Femur (tissue), 1 donor: Measurements from ENCODE around the gene RNF180.
"Not testable (repeated sequence)": the region's sequence is repeated elsewhere in the genome, so short reads cannot be mapped to it uniquely, and the experiment has no call there.

Experiments
- DNase-seq: peaks from one replicate; pipeline ENCODE4 v3.0.0-alpha.2; 2017

Gene RNF180

DNA sequence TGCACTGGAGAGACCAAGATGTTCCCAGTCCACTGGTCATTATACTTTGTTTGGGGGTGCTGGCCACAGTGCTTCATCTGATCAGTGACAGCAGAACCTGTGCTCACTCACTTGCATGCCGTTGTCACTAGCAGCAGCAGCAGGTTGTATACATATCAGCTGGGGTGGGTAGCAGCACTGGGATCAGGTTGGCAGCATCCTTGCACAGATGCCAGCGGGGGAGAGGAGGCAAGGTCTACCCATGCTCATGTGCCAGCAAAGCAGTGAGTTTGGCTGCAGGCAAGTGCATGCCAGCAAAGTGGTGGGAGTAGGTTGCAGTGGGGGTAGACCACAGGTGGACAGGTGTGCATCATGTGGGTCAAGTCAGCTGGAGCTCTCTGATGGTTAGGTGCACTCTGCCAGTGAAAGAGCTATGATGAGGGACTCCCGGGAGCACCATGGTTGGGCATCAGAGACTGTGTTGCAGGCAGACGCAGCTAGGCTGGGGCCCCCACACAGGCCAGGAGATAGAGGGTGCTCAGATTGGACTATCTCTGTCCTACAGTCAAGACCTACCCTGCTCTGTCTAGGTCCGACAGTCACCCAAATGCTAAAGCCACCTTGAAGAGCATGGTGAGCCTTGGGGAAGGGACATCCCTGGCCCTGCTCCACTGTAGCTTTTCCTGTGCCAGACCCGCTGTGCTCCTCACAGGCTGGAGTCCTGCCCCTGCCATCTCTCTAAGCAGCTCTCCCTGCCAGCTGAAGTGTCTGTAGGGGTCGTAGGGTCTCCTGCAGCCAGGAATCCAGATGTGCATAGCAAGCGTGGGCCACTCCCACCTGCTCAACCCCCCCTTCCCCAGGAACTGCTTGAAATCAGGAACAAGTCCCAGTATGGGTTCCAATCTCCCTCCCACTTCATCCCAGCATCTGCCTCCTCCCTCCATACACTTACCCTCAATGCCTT is 119.8 kb downstream of the RNF180 start:
- DNase-seq: no peak

DNA sequence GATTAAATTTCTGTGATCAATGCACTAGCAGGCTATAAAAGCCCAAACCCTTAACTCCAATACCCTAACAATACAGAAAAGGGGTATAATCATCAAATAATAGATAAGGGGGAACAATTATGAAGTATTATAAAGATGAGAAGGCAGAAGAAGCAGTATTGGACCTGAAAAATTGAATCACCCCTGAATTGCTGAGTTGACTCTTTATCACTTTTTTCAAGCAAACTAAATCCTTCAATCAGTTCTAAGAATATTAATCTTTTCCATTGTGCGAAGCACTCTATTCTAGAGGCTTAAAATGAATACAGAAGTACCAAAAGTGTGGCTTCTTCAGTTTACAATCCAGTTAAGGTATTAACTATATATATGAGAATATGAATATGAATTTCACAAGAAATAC is 120.7 kb downstream of the RNF180 start:
- no peak for DNase-seq

GRCh38 chr5:64288496-64288895 is 122.9 kb downstream of the RNF180 start:
- not testable (repeated sequence) for DNase-seq

GRCh38 chr5:64292611-64293215 is 127.1 kb downstream of the RNF180 start:
- no peak for DNase-seq

- DNase-seq: no peak
Measured at GRCh38 chr5:64295101-64295500, 129.5 kb downstream of the RNF180 start.

GRCh38 chr5:64298586-64298985 is 132.9 kb downstream of the RNF180 start:
- DNase-seq: no peak

DNA sequence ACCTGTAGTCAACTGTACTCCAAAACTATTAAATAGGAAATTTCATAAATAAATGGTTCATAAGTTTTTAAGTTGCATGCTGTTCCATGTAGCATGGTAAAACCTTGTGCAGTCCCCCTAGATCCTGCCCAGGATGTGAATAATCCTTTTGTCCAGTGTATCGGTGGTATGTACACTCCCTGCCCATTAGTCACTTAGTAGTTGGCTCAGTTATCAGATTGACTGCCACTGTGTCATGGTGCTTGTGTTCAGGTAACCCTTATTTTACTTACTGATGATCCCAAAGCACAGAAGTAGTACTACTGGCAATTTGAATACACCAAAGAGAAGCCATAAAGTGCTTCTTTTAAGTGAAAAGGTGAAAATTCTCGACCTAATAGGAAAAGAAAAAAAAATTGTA is 134.2 kb downstream of the RNF180 start:
- no peak for DNase-seq

GRCh38 chr5:64301566-64301965 is 135.9 kb downstream of the RNF180 start:
- DNase-seq: no peak

DNA sequence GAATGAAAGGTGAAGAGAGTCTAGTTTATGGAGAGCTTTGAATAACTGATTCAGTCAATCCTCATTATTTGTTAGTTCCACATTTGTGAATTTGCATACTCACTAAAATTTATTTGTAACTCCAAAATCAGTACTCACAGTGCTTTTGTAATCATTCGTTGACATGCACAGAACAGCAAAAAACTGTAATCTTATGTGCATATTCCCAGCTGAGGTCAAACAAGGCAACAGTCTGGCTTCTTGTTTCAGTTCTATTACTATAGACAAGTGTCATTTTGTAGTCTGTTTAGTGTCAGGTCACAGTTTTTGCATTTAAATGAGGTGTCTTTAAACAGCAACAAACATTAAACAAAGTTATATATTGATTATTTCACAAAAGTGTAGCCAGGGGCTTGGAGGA is 142.5 kb downstream of the RNF180 start:
- no peak for DNase-seq

DNA sequence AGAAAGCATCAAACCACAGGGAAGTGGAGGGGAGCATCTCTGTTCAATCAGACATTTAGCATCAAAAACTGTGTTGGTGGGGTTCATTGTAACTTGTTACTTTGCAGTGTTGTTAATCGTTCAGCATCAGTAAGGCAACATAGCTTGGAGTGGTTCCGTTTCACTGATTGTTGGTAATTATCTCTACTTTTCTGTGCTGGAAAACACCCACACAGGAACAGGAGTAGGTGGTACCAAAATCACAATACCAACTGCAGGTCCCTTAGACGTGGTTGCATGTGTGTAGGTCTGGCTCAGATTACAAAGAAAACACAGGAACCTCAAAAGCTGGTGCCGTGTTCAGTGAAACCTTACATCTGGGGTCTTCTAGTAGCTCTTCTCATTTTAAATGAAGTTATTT is 146.8 kb downstream of the RNF180 start:
- no peak for DNase-seq

GRCh38 chr5:64315778-64316177 is 150.1 kb downstream of the RNF180 start:
- no peak for DNase-seq

GRCh38 chr5:64318175-64318574 is 152.5 kb downstream of the RNF180 start:
- DNase-seq: no peak

- no peak for DNase-seq
Measured at GRCh38 chr5:64323591-64323990, 157.9 kb downstream of the RNF180 start.

DNA sequence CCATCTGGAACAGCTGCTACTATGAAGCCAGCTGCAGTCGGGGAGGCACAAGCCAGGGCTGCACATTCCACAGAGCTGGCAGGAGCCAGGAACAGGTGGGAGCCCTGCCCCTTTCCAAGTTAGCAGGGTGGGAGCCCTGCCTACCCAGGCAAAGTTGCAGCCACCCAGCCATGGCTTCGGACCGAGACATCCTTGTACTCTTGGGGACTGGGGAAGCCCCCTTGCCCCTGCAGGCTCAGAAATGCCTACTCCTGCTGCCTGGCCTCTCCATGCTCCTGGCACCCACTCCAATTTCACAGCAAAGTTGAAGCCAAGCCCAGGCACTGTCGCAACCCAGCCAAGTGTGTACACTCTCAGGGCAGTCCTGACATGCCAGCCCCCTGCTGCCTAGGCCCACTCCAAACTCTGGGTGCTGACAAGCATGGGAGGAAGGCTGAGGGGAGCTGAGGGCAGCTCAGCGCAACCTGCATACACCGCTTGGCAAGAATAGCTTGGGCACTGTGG is 165.1 kb downstream of the RNF180 start:
- peak; percentile 76 for DNase-seq

- DNase-seq: peak; percentile 49
Measured at GRCh38 chr5:64331597-64332277, 166.1 kb downstream of the RNF180 start.

GRCh38 chr5:64333886-64334285 is 168.2 kb downstream of the RNF180 start:
- DNase-seq: no peak

- DNase-seq: no peak
Measured at GRCh38 chr5:64339769-64340168, 174.1 kb downstream of the RNF180 start.

DNA sequence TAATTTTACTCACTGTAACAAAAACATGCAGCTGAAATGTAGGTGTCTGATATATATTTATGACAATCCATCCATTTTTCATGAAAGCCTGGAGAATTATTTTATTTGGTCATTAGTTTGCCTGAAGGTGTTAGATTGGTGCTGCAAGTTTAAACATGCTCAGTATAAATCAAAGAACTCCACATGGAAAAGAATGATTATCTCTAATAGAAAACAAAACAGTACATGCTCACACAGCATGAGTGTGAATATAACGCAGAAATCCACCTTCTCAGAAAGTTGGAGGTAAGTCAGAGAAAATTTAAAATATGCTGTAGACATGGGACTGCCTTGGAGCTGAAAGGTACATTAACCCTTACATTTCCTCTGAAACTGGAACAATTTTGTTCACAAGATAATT is 174.7 kb downstream of the RNF180 start:
- DNase-seq: no peak

DNA sequence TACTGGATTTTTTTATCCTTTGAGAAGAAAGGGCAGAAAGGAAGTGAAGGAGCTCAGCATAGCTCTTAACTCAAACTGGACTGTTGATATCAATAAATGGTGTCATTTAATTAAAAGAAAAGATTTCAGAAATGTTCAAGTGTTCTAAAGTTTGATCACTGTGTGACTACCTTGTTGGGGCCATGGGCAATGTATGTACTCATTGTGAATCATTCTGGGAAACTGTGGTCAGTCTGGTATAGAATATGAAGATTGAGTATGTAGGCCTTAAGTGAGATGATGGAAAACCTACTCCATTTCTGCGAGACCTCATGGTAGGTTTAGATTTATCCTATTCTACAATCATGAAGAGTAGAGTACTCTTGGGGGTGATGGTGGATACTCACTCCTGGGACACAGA is 175.7 kb downstream of the RNF180 start:
- no peak for DNase-seq

- no peak for DNase-seq
Measured at GRCh38 chr5:64344501-64344900, 178.9 kb downstream of the RNF180 start.

DNA sequence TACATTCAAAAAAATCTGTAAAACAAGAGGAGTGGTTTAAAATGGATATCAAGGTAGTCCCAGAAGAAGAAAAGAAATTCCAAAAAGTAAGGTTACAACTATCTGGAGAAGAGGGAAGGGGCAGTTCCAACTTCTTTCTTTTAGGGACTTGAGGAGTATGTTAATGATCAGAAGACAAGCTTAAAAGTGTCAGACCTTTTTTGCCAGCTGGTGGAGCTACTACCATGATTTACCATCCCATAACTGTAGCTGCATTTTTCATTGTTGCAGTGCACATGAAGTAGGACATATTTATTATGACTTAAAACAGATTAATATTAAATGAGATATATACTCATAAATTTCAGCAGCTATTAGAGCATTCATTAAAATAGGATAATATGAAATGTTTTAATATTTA is 181.7 kb downstream of the RNF180 start:
- DNase-seq: no peak

DNA sequence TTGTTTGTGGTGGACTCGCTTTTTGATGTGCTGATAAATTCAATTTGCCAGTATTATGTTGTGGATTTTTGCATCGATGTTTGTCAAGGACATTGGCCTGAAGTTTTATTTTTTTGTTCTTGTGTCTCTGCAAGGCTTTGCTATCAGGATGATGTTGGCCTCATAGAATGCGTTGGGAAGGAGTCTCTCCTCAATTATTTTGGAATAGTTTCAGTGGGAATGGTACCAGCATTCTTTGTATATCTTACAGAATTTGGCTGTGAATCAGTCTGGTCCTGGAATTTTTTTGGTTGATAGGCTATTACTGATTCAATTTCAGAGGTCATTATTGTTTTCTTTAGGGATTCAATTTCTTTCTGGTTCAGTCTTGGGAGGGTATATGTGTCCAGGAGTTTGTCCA is 198.8 kb downstream of the RNF180 start:
- DNase-seq: no peak

DNA sequence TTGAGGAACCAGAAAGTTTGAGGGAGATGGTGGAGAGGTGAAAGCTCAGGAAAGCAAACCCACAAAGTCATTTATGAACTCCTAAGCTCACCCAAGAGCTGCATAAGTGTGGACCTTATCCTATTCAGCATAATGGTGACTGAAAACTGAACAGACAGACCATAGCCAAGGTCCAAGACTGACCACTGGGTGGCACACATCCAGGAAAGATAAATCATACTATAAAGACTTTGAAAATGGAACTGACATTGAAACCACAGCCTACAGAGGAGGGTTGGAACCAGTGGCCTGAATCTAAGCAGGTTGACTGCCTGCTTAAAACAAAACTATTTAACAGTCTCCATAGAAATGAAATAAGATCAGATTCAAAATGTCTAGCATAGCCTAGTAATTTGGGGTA is 219.1 kb downstream of the RNF180 start:
- DNase-seq: no peak

DNA sequence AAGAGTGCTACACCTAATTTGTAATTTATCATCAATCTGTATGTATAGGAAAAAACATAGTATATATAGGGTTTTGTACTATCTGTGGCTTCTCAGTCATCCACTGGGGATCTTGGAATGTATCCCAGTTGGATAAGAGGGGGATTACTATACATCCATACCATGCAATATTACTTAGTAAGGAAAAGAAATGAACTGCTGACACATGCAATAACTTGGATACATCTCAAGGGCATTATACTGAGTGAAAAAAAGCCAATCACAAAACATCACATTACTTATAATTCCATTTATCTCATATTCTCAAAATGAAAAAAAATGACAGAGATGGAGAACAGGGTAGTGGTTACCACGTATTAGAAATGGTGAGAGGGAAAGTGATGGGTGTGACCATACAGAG is 231.9 kb downstream of the RNF180 start:
- no peak for DNase-seq
